K562 (cell line): Measurements from ENCODE around the gene PDE9A. TPM values are rescaled to one million over a fixed set of nuclear protein-coding genes. Genes with fewer than 3 reads are reported as not detected.

Experiments used
- ATAC-seq: fragments of 200-7000 bp; cut with Tn5 transposase; 3 replicates; pipeline ENCODE4 v1.9.1; 2020; ENCODE audit warnings: moderate library complexity
- BruUV-seq: library from RNA; stranded (reverse); fragments of 400-500 nt; replicated peaks from 2 replicates; lab custom pipeline; 2021; lab: Mats Ljungman, UMichigan
- CTCF ChIA-PET: fragments of 300-600 bp; formaldehyde crosslinking; extraction: SDS; loops from one replicate; lab custom pipeline; 2021; ENCODE audit warnings: low intra/inter-chr PET ratio; lab: Yijun Ruan, JAX
- POLR2A ChIA-PET: fragments of 300-600, 350-650 bp; sonication (Branson Sonifier 250); formaldehyde crosslinking; extraction: SDS; loops from one replicate; lab custom pipeline; 2021; ENCODE audit warnings: antibody characterized with exemption, inconsistent platforms; lab: Yijun Ruan, JAX
- DNase-seq, 4 experiments: peaks; one replicate each; pipeline versions ENCODE4 v3.0.0 to v3.0.0-alpha.2; 2011 to 2018; ENCODE audit warnings: low spot score in 3 of 4, mixed read lengths in 3 of 4; ENCODE audit errors: extremely low read depth in 1 of 4
- FAIRE-seq: peaks from 2 replicates; lab custom pipeline; 2011; peaks lifted over from hg19 to GRCh38; lab: Jason Lieb, UNC
- H2AFZ ChIP-seq: 2 replicates; pipeline ENCODE4 v1.6.0; 2011; ENCODE audit warnings: low read depth, low read length, control low read depth, inconsistent platforms
- H3K27ac ChIP-seq: fragments of 200-600 bp; 3 replicates; pipeline ENCODE4 v1.8.0; 2011; ENCODE audit warnings: low read depth, mild to moderate bottlenecking, control low read depth, inconsistent platforms, low read length, moderate library complexity, mixed read lengths; ENCODE audit errors: extremely low read depth
- H3K27me3 ChIP-seq, 2 experiments: fragments of 300-600 bp in 1 of 2; 2 replicates in 1 of 2; 3 replicates in 1 of 2; pipeline versions ENCODE4 v1.6.0 to v1.8.0; 2011; ENCODE audit warnings: inconsistent platforms in 2 of 2, low read length in 2 of 2, mild to moderate bottlenecking in 1 of 2, mixed read lengths in 1 of 2, moderate library complexity in 1 of 2; ENCODE audit not compliant: control insufficient read depth in 2 of 2, insufficient read depth in 2 of 2
- H3K36me3 ChIP-seq: fragments of 300-600 bp; 3 replicates; pipeline ENCODE4 v1.8.0; 2011; ENCODE audit warnings: mild to moderate bottlenecking, low read length, inconsistent platforms; ENCODE audit not compliant: control insufficient read depth, insufficient read depth
- H3K4me1 ChIP-seq, 2 experiments: fragments of 200-600 bp in 1 of 2; replicated peaks in 1 of 2; 2 replicates in 1 of 2; 3 replicates in 1 of 2; pipeline versions ENCODE4 v1.5.1 to v1.8.0; 2011; ENCODE audit warnings: inconsistent platforms in 2 of 2, low read length in 2 of 2, mild to moderate bottlenecking in 1 of 2, mixed read lengths in 1 of 2, moderate library complexity in 1 of 2; ENCODE audit not compliant: control insufficient read depth in 2 of 2, insufficient read depth in 2 of 2
- H3K4me2 ChIP-seq: 2 replicates; pipeline ENCODE4 v1.6.1; 2011; ENCODE audit warnings: low read length, control low read depth, inconsistent platforms, mixed read lengths; ENCODE audit not compliant: insufficient read depth
- H3K4me3 ChIP-seq: fragments of 200-600 bp; sonication (generic), shearing (Covaris generic); 2 replicates; pipeline ENCODE4 v1.5.1; 2016; ENCODE audit warnings: control low read depth, inconsistent platforms
- H3K79me2 ChIP-seq: fragments of 200-600 bp; 3 replicates; pipeline ENCODE4 v1.8.0; 2011; ENCODE audit warnings: low read length, inconsistent platforms; ENCODE audit not compliant: control insufficient read depth, insufficient read depth
- H3K9ac ChIP-seq, 2 experiments: 2 replicates each; pipeline versions ENCODE4 v1.6.0 to v1.6.1; 2011; ENCODE audit warnings: low read depth in 2 of 2, low read length in 2 of 2, control low read depth in 1 of 2, inconsistent platforms in 1 of 2, mild to moderate bottlenecking in 1 of 2, mixed read lengths in 1 of 2; ENCODE audit not compliant: insufficient read depth in 1 of 2
- H3K9me1 ChIP-seq: one replicate; pipeline ENCODE4 v1.6.0; 2011; ENCODE audit warnings: inconsistent platforms, mild to moderate bottlenecking, low read length, moderate library complexity; ENCODE audit not compliant: control insufficient read depth, insufficient read depth
- H3K9me3 ChIP-seq: replicated peaks from 2 replicates; pipeline ENCODE4 v1.5.1; 2011; ENCODE audit warnings: low read depth, low read length, inconsistent platforms; ENCODE audit not compliant: control insufficient read depth, insufficient read depth
- H4K20me1 ChIP-seq: replicated peaks from 2 replicates; pipeline ENCODE4 v1.6.1; 2011; ENCODE audit warnings: low read length, inconsistent platforms, mixed read lengths; ENCODE audit not compliant: control insufficient read depth, insufficient read depth
- CREB1 ChIP-seq, 2 experiments: sonication (generic) in 1 of 2; formaldehyde crosslinking in 1 of 2; IDR thresholded peaks; 2 replicates each; pipeline versions ENCODE4 v1.6.1 to v1.8.0; 2012 to 2022; ENCODE audit warnings: inconsistent platforms in 1 of 2, mild to moderate bottlenecking in 1 of 2, missing genetic modification reagents in 1 of 2, moderate library complexity in 1 of 2
- FOXP1 ChIP-seq: sonication (generic); formaldehyde crosslinking; IDR thresholded peaks from 2 replicates; pipeline ENCODE4 v1.8.0; 2022; ENCODE audit warnings: mild to moderate bottlenecking, missing genetic modification reagents
- HMG20B ChIP-seq: fragments of 250-450 bp; sonication (Bioruptor Pico); IDR thresholded peaks from 2 replicates; pipeline ENCODE4 v1.5.0; 2021; ENCODE audit warnings: mild to moderate bottlenecking
- KDM1A ChIP-seq, 2 experiments: fragments of 450-650 bp; IDR thresholded peaks; 2 replicates each; pipeline ENCODE4 v1.6.1; 2016; ENCODE audit warnings: mild to moderate bottlenecking in 2 of 2
- NCOR1 ChIP-seq: fragments of 450-650 bp; IDR thresholded peaks from 2 replicates; pipeline ENCODE4 v1.6.1; 2016; ENCODE audit warnings: mild to moderate bottlenecking, moderate library complexity
- SMARCB1 ChIP-seq: IDR thresholded peaks from 2 replicates; pipeline ENCODE4 v1.6.1; 2011; ENCODE audit warnings: improper control_type of control experiment, low read depth; ENCODE audit not compliant: insufficient read length
- SREBF2 ChIP-seq: sonication (generic); formaldehyde crosslinking; IDR thresholded peaks from 2 replicates; pipeline ENCODE4 v1.4.0; 2020; ENCODE audit warnings: mild to moderate bottlenecking, missing genetic modification reagents
- TOE1 ChIP-seq, 2 experiments: fragments of 450-650 bp in 1 of 2; sonication (generic) in 1 of 2; formaldehyde crosslinking in 1 of 2; IDR thresholded peaks; 2 replicates each; pipeline versions ENCODE4 v1.7.1 to v1.8.0; 2016 to 2022; ENCODE audit warnings: borderline replicate concordance in 2 of 2, mild to moderate bottlenecking in 2 of 2, antibody characterized with exemption in 1 of 2, inconsistent platforms in 1 of 2, low read depth in 1 of 2, missing genetic modification reagents in 1 of 2, moderate library complexity in 1 of 2
- TRIM28 ChIP-seq: fragments of 450-650 bp; IDR thresholded peaks from 2 replicates; pipeline ENCODE4 v1.6.1; 2017
- ZNF23 ChIP-seq: fragments of 250-450 bp; sonication (Bioruptor Pico); IDR thresholded peaks from 2 replicates; pipeline ENCODE4 v1.4.0; 2020; ENCODE audit warnings: mild to moderate bottlenecking
- ZNF347 ChIP-seq: fragments of 450-650 bp; formaldehyde crosslinking; IDR thresholded peaks from 2 replicates; pipeline ENCODE4 v1.4.0; 2020; ENCODE audit warnings: low read depth, mild to moderate bottlenecking, moderate library complexity
- ZZZ3 ChIP-seq: fragments of 450-650 bp; IDR thresholded peaks from 2 replicates; pipeline ENCODE4 v1.6.1; 2016; ENCODE audit warnings: antibody characterized with exemption, mild to moderate bottlenecking, moderate library complexity
- WGBS: fragments of 100-300 bp; shearing (Covaris generic); methylation state at CpG from one replicate; pipeline ENCODE4 v1.1.6; 2016; ENCODE audit warnings: low coverage, mixed read lengths; ENCODE audit not compliant: insufficient coverage; ENCODE audit errors: missing lambda C conversion rate; 5-methylcytosine and 5-hydroxymethylcytosine counted together
- in situ Hi-C: fragments of 300-500 bp; cut with MboI; formaldehyde crosslinking; loops from 4 replicates; pipeline ENCODE4 v1.15.0; 2018; ENCODE audit warnings: inconsistent platforms, mixed read lengths
- intact Hi-C: fragments of 100-400 bp; cut with micrococcal nuclease; formaldehyde crosslinking; loops from 2 replicates; pipeline ENCODE4 v1.14.2; 2022
- polyA plus RNA-seq, 8 experiments: library from polyadenylated mRNA; depleted of rRNA in 4 of 8; stranded (reverse) in 5 of 8; unstranded in 3 of 8; fragments of >200 nt; fragmentation: Nextera tagmentation in 2 of 8; fragmentation: Illumina TruSeq in 1 of 8; extraction: Ambion mirVana in 2 of 8; extraction: Trizol in 1 of 8; gene quantifications; 2 replicates each; pipeline versions ENCODE4 v1.2.1 to v1.2.3, GENCODE V29; 2011 to 2014; ENCODE audit warnings: inconsistent platforms in 1 of 8, missing spikeins in 1 of 8
- total RNA-seq, 7 experiments: library from RNA; depleted of rRNA in 6 of 7; stranded (reverse); fragments of >200 nt in 6 of 7; fragmentation: Illumina TruSeq in 2 of 7; extraction: Trizol in 2 of 7; gene quantifications; 2 replicates each; pipeline versions ENCODE4 v1.2.1 to v1.2.3, GENCODE V29; 2011 to 2021; ENCODE audit warnings: low replicate concordance in 1 of 7
- TF ChIP-seq, protein P1 (sequence below), 3 experiments: fragments of 200-800 bp in 1 of 3; fragments of 250-450 bp in 1 of 3; fragments of 450-650 bp in 1 of 3; sonication (Bioruptor Pico) in 1 of 3; sonication (Bioruptor generic) in 1 of 3; formaldehyde crosslinking in 1 of 3; IDR thresholded peaks; 2 replicates each; pipeline versions ENCODE4 v1.6.1 to v1.8.0; 2016 to 2022; ENCODE audit warnings: mild to moderate bottlenecking in 2 of 3, missing genetic modification characterization in 2 of 3, missing compliant biosample characterization in 1 of 3, moderate library complexity in 1 of 3
- TF ChIP-seq, protein P2 (sequence below): fragments of 250-450 bp; sonication (Bioruptor Pico); IDR thresholded peaks from 2 replicates; pipeline ENCODE4 v1.4.0; 2020; ENCODE audit warnings: mild to moderate bottlenecking, moderate library complexity

PDE9A gene
- total and polyA plus RNA-seq, 9 of the 15 experiments (the other 6 are each of a cell fraction or from before 2014, with no cell fraction given): 0.07 to 0.27 TPM; not detected in 7

GRCh38 chr21:42760951-42761751, 107.7 kb downstream of the PDE9A start (continued):
- TF ChIP-seq, protein P1, sequence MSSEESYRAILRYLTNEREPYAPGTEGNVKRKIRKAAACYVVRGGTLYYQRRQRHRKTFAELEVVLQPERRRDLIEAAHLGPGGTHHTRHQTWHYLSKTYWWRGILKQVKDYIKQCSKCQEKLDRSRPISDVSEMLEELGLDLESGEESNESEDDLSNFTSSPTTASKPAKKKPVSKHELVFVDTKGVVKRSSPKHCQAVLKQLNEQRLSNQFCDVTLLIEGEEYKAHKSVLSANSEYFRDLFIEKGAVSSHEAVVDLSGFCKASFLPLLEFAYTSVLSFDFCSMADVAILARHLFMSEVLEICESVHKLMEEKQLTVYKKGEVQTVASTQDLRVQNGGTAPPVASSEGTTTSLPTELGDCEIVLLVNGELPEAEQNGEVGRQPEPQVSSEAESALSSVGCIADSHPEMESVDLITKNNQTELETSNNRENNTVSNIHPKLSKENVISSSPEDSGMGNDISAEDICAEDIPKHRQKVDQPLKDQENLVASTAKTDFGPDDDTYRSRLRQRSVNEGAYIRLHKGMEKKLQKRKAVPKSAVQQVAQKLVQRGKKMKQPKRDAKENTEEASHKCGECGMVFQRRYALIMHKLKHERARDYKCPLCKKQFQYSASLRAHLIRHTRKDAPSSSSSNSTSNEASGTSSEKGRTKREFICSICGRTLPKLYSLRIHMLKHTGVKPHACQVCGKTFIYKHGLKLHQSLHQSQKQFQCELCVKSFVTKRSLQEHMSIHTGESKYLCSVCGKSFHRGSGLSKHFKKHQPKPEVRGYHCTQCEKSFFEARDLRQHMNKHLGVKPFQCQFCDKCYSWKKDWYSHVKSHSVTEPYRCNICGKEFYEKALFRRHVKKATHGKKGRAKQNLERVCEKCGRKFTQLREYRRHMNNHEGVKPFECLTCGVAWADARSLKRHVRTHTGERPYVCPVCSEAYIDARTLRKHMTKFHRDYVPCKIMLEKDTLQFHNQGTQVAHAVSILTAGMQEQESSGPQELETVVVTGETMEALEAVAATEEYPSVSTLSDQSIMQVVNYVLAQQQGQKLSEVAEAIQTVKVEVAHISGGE (CRISPR knock-in tag; IDR thresholded peaks at IDR 0.05): no peak
- TF ChIP-seq, all 486 proteins: peak for 1

DNA sequence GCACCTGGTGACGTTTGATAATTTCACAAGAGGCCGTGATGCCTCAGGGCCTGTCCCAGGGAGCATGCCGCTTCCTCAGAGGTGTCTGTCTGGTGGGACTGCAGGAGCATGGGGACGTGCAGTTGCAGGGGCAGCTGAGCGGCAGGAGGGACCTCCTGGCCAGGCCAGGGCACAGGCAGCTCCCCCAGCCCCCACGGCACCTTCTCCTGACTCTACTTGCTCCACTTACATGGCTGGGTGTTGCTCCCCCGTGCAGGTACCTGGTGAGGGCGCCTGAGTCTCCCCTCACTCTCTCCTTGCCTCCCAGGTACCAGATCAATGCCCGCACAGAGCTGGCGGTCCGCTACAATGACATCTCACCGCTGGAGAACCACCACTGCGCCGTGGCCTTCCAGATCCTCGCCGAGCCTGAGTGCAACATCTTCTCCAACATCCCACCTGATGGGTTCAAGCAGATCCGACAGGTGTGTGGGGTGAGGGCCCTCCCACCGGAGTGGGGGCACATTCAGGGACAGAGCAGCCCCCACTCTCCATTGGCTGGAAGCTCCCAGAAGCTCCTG, 108.4 kb downstream of the PDE9A start:
- Histone ChIP-seq H2AFZ (no peak overlapping the region), H3K27ac (no peak overlapping the region), H3K9me1 (no peaks in the 10 kb centered on the region), H3K79me2 (no peaks in the 10 kb centered on the region), H3K9me3 (no peaks in the 10 kb centered on the region), H4K20me1 (peaks cover 31% of the 10 kb centered on the region; the same call in 1 of the 2 replicates), H3K9ac (no peak overlapping the region), H3K4me1 (peaks cover 0 to 22% of the 10 kb centered on the region in 2 experiments; a peak in 3 of 5 replicates), H3K4me3 (no peak overlapping the region), H3K4me2 (no peak overlapping the region), H3K36me3 (no peaks in the 10 kb centered on the region), H3K27me3 (peaks cover 71 to 92% of the 10 kb centered on the region in 2 experiments)
- no TSS peak for BruUV-seq
- WGBS: under 1% methylated on average over 18 of the region's 18 CpGs
- POLR2A ChIA-PET: interaction anchor here (0.7 to 1.0 kb wide), 4 partner anchors 9 to 102 kb away, joined by 3 to 5 read pairs (median 3); no protein-coding TSS in a partner anchor
- no peak for ATAC-seq
- CTCF ChIA-PET: no interaction called here
- intact Hi-C loops: no loop called here
- no peak for DNase-seq
- no peak for FAIRE-seq
- in situ Hi-C loops: no loop called here
- TF ChIP-seq NCOR1 (no peak), ZNF347 (no peak), CREB1 (IDR thresholded peaks at IDR 0.05) (no peak), CREB1 (CRISPR knock-in tag; IDR thresholded peaks at IDR 0.05) (no peak), SREBF2 (CRISPR knock-in tag) (no peak), SMARCB1 (no peak), ZZZ3 (no peak), FOXP1 (CRISPR knock-in tag) (no peak), ZNF23 (CRISPR knock-in tag) (no peak), KDM1A (IDR thresholded peaks at IDR 0.05) (no peak), HMG20B (CRISPR knock-in tag) (no peak), TRIM28 (no peak), TOE1 (IDR thresholded peaks at IDR 0.05; ENCODE audit: borderline replicate concordance) (no peak), TOE1 (CRISPR knock-in tag; IDR thresholded peaks at IDR 0.05; ENCODE audit: borderline replicate concordance, low read depth) (no peak)
- TF ChIP-seq, protein P2, sequence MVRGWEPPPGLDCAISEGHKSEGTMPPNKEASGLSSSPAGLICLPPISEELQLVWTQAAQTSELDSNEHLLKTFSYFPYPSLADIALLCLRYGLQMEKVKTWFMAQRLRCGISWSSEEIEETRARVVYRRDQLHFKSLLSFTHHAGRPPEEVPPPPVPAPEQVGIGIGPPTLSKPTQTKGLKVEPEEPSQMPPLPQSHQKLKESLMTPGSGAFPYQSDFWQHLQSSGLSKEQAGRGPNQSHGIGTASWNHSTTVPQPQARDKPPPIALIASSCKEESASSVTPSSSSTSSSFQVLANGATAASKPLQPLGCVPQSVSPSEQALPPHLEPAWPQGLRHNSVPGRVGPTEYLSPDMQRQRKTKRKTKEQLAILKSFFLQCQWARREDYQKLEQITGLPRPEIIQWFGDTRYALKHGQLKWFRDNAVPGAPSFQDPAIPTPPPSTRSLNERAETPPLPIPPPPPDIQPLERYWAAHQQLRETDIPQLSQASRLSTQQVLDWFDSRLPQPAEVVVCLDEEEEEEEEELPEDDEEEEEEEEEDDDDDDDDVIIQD (CRISPR knock-in tag): no peak
